B cell (primary cell): ENCODE results near the gene OVCA2. TPM values are rescaled to one million over a fixed set of nuclear protein-coding genes. Genes with fewer than 3 reads are reported as not detected.

Source experiments
- ATAC-seq: fragments of 200-7000 bp; cut with Tn5 transposase; one replicate; pipeline ENCODE4 v1.10.0; 2021; ENCODE audit warnings: low read depth, mild to moderate bottlenecking, moderate number of reproducible peaks, moderate library complexity
- CTCF ChIA-PET: fragments of 350-600 bp; sonication (Branson Sonifier 250); formaldehyde crosslinking; loops from one replicate; lab custom pipeline; 2021; ENCODE audit warnings: antibody characterized with exemption, inconsistent platforms; lab: Charles Lee
- POLR2A ChIA-PET: fragments of 350-600 bp; sonication (Branson Sonifier 250); formaldehyde crosslinking; loops from one replicate; lab custom pipeline; 2021; ENCODE audit warnings: antibody characterized with exemption; lab: Charles Lee
- DNase-seq: peaks from one replicate; pipeline ENCODE4 v3.0.0; 2013
- H2AFZ ChIP-seq: 2 replicates; pipeline ENCODE4 v1.6.1; 2012; ENCODE audit warnings: mild to moderate bottlenecking, low read depth, low read length; ENCODE audit not compliant: insufficient read depth, poor library complexity, severe bottlenecking
- H3K27ac ChIP-seq, 2 donors: 1 replicate in 1 of 2; 2 replicates in 1 of 2; pipeline ENCODE4 v1.5.1; 2012 to 2013; ENCODE audit warnings: low read length in 2 of 2, mild to moderate bottlenecking in 2 of 2, moderate library complexity in 1 of 2
- H3K27me3 ChIP-seq, 4 experiments: fragments of 200-600 bp in 1 of 4; sonication (generic) in 1 of 4; replicated peaks in 1 of 4; 1 replicate in 2 of 4; 2 replicates in 2 of 4; pipeline versions ENCODE4 v1.6.1 to v1.7.0; 2013 to 2016; ENCODE audit warnings: low read length in 3 of 4, mild to moderate bottlenecking in 2 of 4, mixed read lengths in 1 of 4, moderate library complexity in 1 of 4; ENCODE audit not compliant: insufficient read depth in 4 of 4, control insufficient read depth in 3 of 4; ENCODE audit errors: control extremely low read depth in 1 of 4
- H3K36me3 ChIP-seq, 2 experiments: replicated peaks in 1 of 2; 1 replicate in 1 of 2; 2 replicates in 1 of 2; pipeline versions ENCODE4 v1.6.1 to v1.7.1; 2013; ENCODE audit warnings: low read length in 1 of 2; ENCODE audit not compliant: insufficient read depth in 2 of 2, control insufficient read depth in 1 of 2; ENCODE audit errors: control extremely low read depth in 1 of 2, extremely low read depth in 1 of 2
- H3K4me1 ChIP-seq, 2 donors: fragments of 200-600 bp in 1 of 2; sonication (generic) in 1 of 2; 1 replicate in 1 of 2; 2 replicates in 1 of 2; pipeline versions ENCODE4 v1.5.1 to v1.6.1; 2013 to 2017; ENCODE audit warnings: low read length in 2 of 2; ENCODE audit not compliant: control insufficient read depth in 2 of 2, insufficient read depth in 2 of 2
- H3K4me2 ChIP-seq: replicated peaks from 2 replicates; pipeline ENCODE3; 2012; ENCODE audit warnings: mild to moderate bottlenecking, low read depth, low read length; ENCODE audit not compliant: poor library complexity, severe bottlenecking
- H3K4me3 ChIP-seq, 5 experiments: fragments of 200-600 bp in 1 of 5; sonication (generic) in 1 of 5; 1 replicate in 3 of 5; 2 replicates in 2 of 5; pipeline versions ENCODE4 v1.5.1 to v1.7.0; 2011 to 2016; ENCODE audit warnings: low read length in 4 of 5, mild to moderate bottlenecking in 4 of 5, low read depth in 2 of 5, control low read depth in 1 of 5, moderate library complexity in 1 of 5; ENCODE audit not compliant: insufficient read depth in 1 of 5; ENCODE audit errors: control extremely low read depth in 1 of 5, extremely low read depth in 1 of 5
- H3K79me2 ChIP-seq: fragments of 200-600 bp; sonication (generic); one replicate; pipeline ENCODE4 v1.6.0; 2016; ENCODE audit warnings: low read length; ENCODE audit not compliant: control insufficient read depth, insufficient read depth
- H3K9ac ChIP-seq: fragments of 200-600 bp; sonication (generic); 2 replicates; pipeline ENCODE4 v1.6.1; 2017; ENCODE audit warnings: mild to moderate bottlenecking, low read length, moderate library complexity
- H3K9me3 ChIP-seq, 3 donors: one replicate each; pipeline versions ENCODE4 v1.6.1 to v1.7.1; 2013; ENCODE audit warnings: low read length in 2 of 3; ENCODE audit not compliant: control insufficient read depth in 2 of 3, insufficient read depth in 1 of 3; ENCODE audit errors: control extremely low read depth in 1 of 3
- H4K20me1 ChIP-seq: 2 replicates; pipeline ENCODE4 v1.6.0; 2012; ENCODE audit warnings: mild to moderate bottlenecking, low read length; ENCODE audit not compliant: insufficient read depth, control insufficient read depth, poor library complexity, severe bottlenecking
- H3K27ac Mint-ChIP-seq: one replicate; pipeline ENCODE4 v1.8.0; 2021; ENCODE audit warnings: mixed read lengths
- H3K27me3 Mint-ChIP-seq: one replicate; pipeline ENCODE4 v1.8.0; 2021; ENCODE audit warnings: mixed read lengths
- H3K4me1 Mint-ChIP-seq: one replicate; pipeline ENCODE4 v1.8.0; 2021; ENCODE audit warnings: mixed read lengths
- H3K4me3 Mint-ChIP-seq: one replicate; pipeline ENCODE4 v1.8.0; 2021; ENCODE audit warnings: mixed read lengths
- H3K9me3 Mint-ChIP-seq: one replicate; pipeline ENCODE4 v1.8.0; 2022; ENCODE audit warnings: mixed read lengths; ENCODE audit not compliant: insufficient read depth
- CTCF ChIP-seq: fragments of 200-600 bp; IDR thresholded peaks from one replicate; pipeline ENCODE4 v1.8.0; 2022; ENCODE audit warnings: antibody characterized with exemption, mild to moderate bottlenecking
- EZH2 ChIP-seq: IDR thresholded peaks from 2 replicates; pipeline ENCODE4 v1.6.1; 2012; ENCODE audit warnings: borderline replicate concordance, low read depth, mild to moderate bottlenecking, moderate library complexity, low read length; ENCODE audit not compliant: insufficient read depth, poor library complexity, severe bottlenecking
- WGBS: methylation state at CpG from one replicate; pipeline ENCODE4 v1.1.5; 2013; ENCODE audit warnings: missing lambda C conversion rate; ENCODE audit not compliant: insufficient coverage; 5-methylcytosine and 5-hydroxymethylcytosine counted together
- intact Hi-C: fragments of 100-400 bp; cut with micrococcal nuclease; formaldehyde crosslinking; loops from one replicate; pipeline ENCODE4 v1.10.0; 2022
- polyA plus RNA-seq: library from polyadenylated mRNA; depleted of rRNA; stranded (reverse); fragments of >200 nt; gene quantifications from 2 replicates; pipeline ENCODE4 v1.2.3, GENCODE V29; 2012
- total RNA-seq, 2 donors: library from RNA; stranded (reverse); fragments of 120-200 nt in 1 of 2; gene quantifications; 1 replicate in 1 of 2; 2 replicates in 1 of 2; pipeline versions ENCODE4 v1.2.3 to v1.2.4, GENCODE V29; 2013 to 2022

OVCA2 gene
- total and polyA plus RNA-seq, 2 donors (not counting 1 experiment from before 2014, with no cell fraction given) = 23.2 to 43.9 TPM

- DNase-seq (peak; percentile 81), ATAC-seq (no peak)
- POLR2A ChIA-PET = interaction anchor here (0.8 kb wide), 1 partner anchor 36 kb away, joined by 4 read pairs; no protein-coding TSS in a partner anchor
- intact Hi-C loops = loop anchor here (10.0 kb wide), 1 partner anchor 152 kb away; no protein-coding TSS in a partner anchor
- H3K79me2 ChIP-seq = no peaks in the 10 kb centered on the region
- peaks cover 34% of the 10 kb centered on the region for H4K20me1 ChIP-seq
- H3K9ac ChIP-seq = peak overlapping the region; percentile 42
- peak overlapping the region in 4 of 5 experiments; percentile 4 to 57 (median 37) for H3K4me3 ChIP-seq
- peak overlapping the region; percentile 95 for H3K4me2 ChIP-seq
- CTCF ChIA-PET = interaction anchor here (0.7 to 8.1 kb wide), 14 partner anchors 8 to 296 kb away, joined by 3 to 330 read pairs (median 12); no protein-coding TSS in a partner anchor
- H3K9me3 ChIP-seq = peaks cover 0 to 17% (median 0%) of the 10 kb centered on the region in 3 donors
- peak overlapping the region; percentile 51 for H2AFZ ChIP-seq
- H3K36me3 ChIP-seq = peaks cover 0 to 4% of the 10 kb centered on the region in 2 experiments
- Mint-ChIP-seq H3K27ac (peak overlapping the region; percentile 68), H3K27me3 (peaks cover 7% of the 10 kb centered on the region), H3K9me3 (no peaks in the 10 kb centered on the region), H3K4me3 (peak overlapping the region; percentile 82), H3K4me1 (peaks cover 43% of the 10 kb centered on the region)
- peaks cover 0 to 54% (median 11%) of the 10 kb centered on the region in 4 experiments for H3K27me3 ChIP-seq
- WGBS = 6% methylated on average over 85 of the region's 85 CpGs
- H3K27ac ChIP-seq = no peak overlapping the region
- TF ChIP-seq CTCF (no peak), EZH2 (no peak)
- H3K4me1 ChIP-seq = peaks cover 55 to 65% of the 10 kb centered on the region in 2 donors
These were observed 14.7 kb downstream of the OVCA2 start for GRCh38 chr17:2056206-2057174.
